ENCODE measurements around the gene HNRNPA0. TPM values are rescaled to one million over a fixed set of nuclear protein-coding genes. Genes with fewer than 3 reads are reported as not detected.

HNRNPA0 gene
- total and polyA plus RNA-seq, 2 of the 4 experiments (the other 2 are of a cell fraction): 5.2 to 12.2 TPM

- Histone ChIP-seq H2AFZ (replicated peaks; ENCODE audit: low read length, poor library complexity) (no peak overlapping the region), H3K9ac (ENCODE audit: low read depth, low read length) (no peak overlapping the region), H3K14ac (replicated peaks; ENCODE audit: low read depth, low read length) (no peak overlapping the region), H3K4me1 (ENCODE audit: control insufficient read depth, insufficient read depth, low read length) (no peaks in the 10 kb centered on the region; the same call in 1 of the 2 replicates), H3K9me1 (ENCODE audit: insufficient read depth, low read length) (no peaks in the 10 kb centered on the region), H3K4me2 (ENCODE audit: low read depth, low read length) (no peak overlapping the region), H2BK15ac (ENCODE audit: low read depth, low read length) (no peak overlapping the region), H3K4ac (ENCODE audit: low read depth, low read length) (no peak overlapping the region), H2AK9ac (replicated peaks; ENCODE audit: low read depth, low read length, poor library complexity) (no peak overlapping the region), H3K23ac (ENCODE audit: low read depth, low read length) (no peak overlapping the region), H3K4me3 (ENCODE audit: insufficient read depth, low read depth, low read length) (no peak overlapping the region), H4K91ac (ENCODE audit: insufficient read depth, low read depth, low read length) (no peak overlapping the region), H2BK5ac (ENCODE audit: low read depth, low read length, poor library complexity, severe bottlenecking) (no peak overlapping the region), H3K56ac (ENCODE audit: extremely low read depth, insufficient read depth, low read length) (no peak overlapping the region), H2BK120ac (ENCODE audit: low read depth, low read length) (no peak overlapping the region), H4K8ac (ENCODE audit: low read depth in 2 of 2, low read length in 2 of 2) (no peak overlapping the region), H3K18ac (ENCODE audit: low read depth, low read length) (no peak overlapping the region), H3K79me1 (ENCODE audit: low read depth in 1 of 2, low read length in 2 of 2) (peaks cover 6 to 10% of the 10 kb centered on the region in 2 experiments), H3K27ac (ENCODE audit: insufficient read depth, low read length) (no peak overlapping the region), H2BK20ac (ENCODE audit: low read depth, low read length) (no peak overlapping the region), H4K5ac (ENCODE audit: low read depth, low read length) (no peak overlapping the region), H3K27me3 (ENCODE audit: control insufficient read depth, insufficient read depth, low read length) (no peaks in the 10 kb centered on the region), H4K20me1 (ENCODE audit: insufficient read depth, low read length) (peaks cover 32% of the 10 kb centered on the region), H2AK5ac (ENCODE audit: low read depth, low read length) (no peak overlapping the region), H3K9me3 (ENCODE audit: control insufficient read depth, insufficient read depth, low read length) (no peaks in the 10 kb centered on the region), H3K36me3 (ENCODE audit: control insufficient read depth, insufficient read depth, low read length) (no peaks in the 10 kb centered on the region; the same call in 1 of the 2 replicates)
- TF ChIP-seq CEBPB (IDR thresholded peaks at IDR 0.05; ENCODE audit: low read depth, low read length) (0 out of 2 replicates have a peak, but pooled peaks have one; percentile 10), MAZ (IDR thresholded peaks at IDR 0.05; ENCODE audit: borderline replicate concordance, low read depth, low read length) (no peak), MXI1 (IDR thresholded peaks at IDR 0.05; ENCODE audit: borderline replicate concordance, low read depth, low read length) (no peak)
- WGBS, 2 experiments (ENCODE audit: extremely low coverage in 2 of 2, insufficient read length in 1 of 2): no CpG with 5 or more reads among the region's 2 CpGs
- dilution Hi-C loops (cut with HindIII; ENCODE audit: low sequenced_read_pairs, unreplicated experiment) (no loop called here), intact Hi-C loops (cut with micrococcal nuclease) (loop anchor here (10.0 kb wide), 1 partner anchor 423 kb away; no protein-coding TSS in a partner anchor), in situ Hi-C loops (cut with MboI; ENCODE audit: low sequenced_read_pairs) (loop anchor here (5.0 to 25.0 kb wide), 2 partner anchors 121 to 436 kb away; no protein-coding TSS in a partner anchor)
- BruUV-seq (replicated peaks): no TSS peak
- ATAC-seq (ENCODE audit: low read depth) (no peak), DNase-seq (no peak)
- CTCF ChIA-PET: no interaction called here
- POLR2A ChIA-PET (ENCODE audit: unreplicated experiment): no interaction called here
These were observed 6.3 kb downstream of the HNRNPA0 start for GRCh38 chr5:137747848-137748247.

Data from IMR-90 (cell line).